ENCODE measurements around the gene HIPK3. TPM values are rescaled to one million over a fixed set of nuclear protein-coding genes. Genes with fewer than 3 reads are reported as not detected.

HIPK3 gene
- polyA plus RNA-seq, 1 donor (not counting 4 experiments of a cell fraction or from before 2014, with no cell fraction given): 37.3 TPM

GRCh38 chr11:33225371-33225770, 31.8 kb upstream of the HIPK3 start:
- Histone ChIP-seq H3K4me1 (ENCODE audit: control insufficient read depth, extremely low read depth, insufficient read depth, low read length) (no peaks in the 10 kb centered on the region), H3K4me2 (ENCODE audit: control insufficient read depth, extremely low read depth, insufficient read depth, low read depth, low read length) (no peak overlapping the region), H3K9ac (ENCODE audit: control insufficient read depth, extremely low read depth, insufficient read depth, low read length) (no peak overlapping the region), H3K27me3 (ENCODE audit: control insufficient read depth, extremely low read depth, insufficient read depth, low read length) (no peaks in the 10 kb centered on the region), H3K79me2 (ENCODE audit: control insufficient read depth, insufficient read depth, low read length) (no peaks in the 10 kb centered on the region), H4K20me1 (ENCODE audit: control insufficient read depth, extremely low read depth, insufficient read depth, low read length) (no peaks in the 10 kb centered on the region), H3K4me3 (ENCODE audit: control insufficient read depth in 2 of 3, extremely low read depth in 1 of 3, insufficient read depth in 2 of 3, low read depth in 1 of 3, low read length in 3 of 3) (no peak overlapping the region), H3K27ac (ENCODE audit: control insufficient read depth, insufficient read depth, low read length) (no peak overlapping the region), H3K36me3 (ENCODE audit: control insufficient read depth in 2 of 2, extremely low read depth in 1 of 2, insufficient read depth in 2 of 2, low read length in 2 of 2) (no peaks in the 10 kb centered on the region), H3K9me1 (ENCODE audit: control insufficient read depth, extremely low read depth, insufficient read depth, low read length) (no peaks in the 10 kb centered on the region), H2AFZ (ENCODE audit: control insufficient read depth, low read length) (no peak overlapping the region), H3K9me3 (ENCODE audit: control insufficient read depth, low read depth, low read length) (no peaks in the 10 kb centered on the region)
- no peak for DNase-seq (ENCODE audit: low read depth, low spot score)
- no peak for TF ChIP-seq EZH2 (IDR thresholded peaks at IDR 0.05; ENCODE audit: low read length)
- no peak for TF ChIP-seq CTCF (optimal IDR thresholded peaks at IDR 0.05 in 1 of 3, IDR thresholded peaks at IDR 0.05 in 1 of 3, conservative IDR thresholded peaks at IDR 0.05 in 1 of 3; ENCODE audit: extremely low read depth in 1 of 3, insufficient read depth in 2 of 3, low read length in 3 of 3)
- no peak for FAIRE-seq
- dilution Hi-C loops (cut with MboI; ENCODE audit: extremely low pct_ligation_motif_present, low sequenced_read_pairs): no loop called here

GRCh38 chr11:33227578-33228261, 29.5 kb upstream of the HIPK3 start:
- TF ChIP-seq EZH2 (IDR thresholded peaks at IDR 0.05; ENCODE audit: low read length) (no peak), CTCF (optimal IDR thresholded peaks at IDR 0.05 in 1 of 3, IDR thresholded peaks at IDR 0.05 in 1 of 3, conservative IDR thresholded peaks at IDR 0.05 in 1 of 3; ENCODE audit: extremely low read depth in 1 of 3, insufficient read depth in 2 of 3, low read length in 3 of 3) (no peak)
- Histone ChIP-seq H3K79me2 (ENCODE audit: control insufficient read depth, insufficient read depth, low read length) (no peaks in the 10 kb centered on the region), H3K9me1 (ENCODE audit: control insufficient read depth, extremely low read depth, insufficient read depth, low read length) (no peaks in the 10 kb centered on the region), H3K4me1 (ENCODE audit: control insufficient read depth, extremely low read depth, insufficient read depth, low read length) (no peaks in the 10 kb centered on the region), H3K27ac (ENCODE audit: control insufficient read depth, insufficient read depth, low read length) (no peak overlapping the region), H3K4me3 (ENCODE audit: control insufficient read depth in 2 of 3, extremely low read depth in 1 of 3, insufficient read depth in 2 of 3, low read depth in 1 of 3, low read length in 3 of 3) (no peak overlapping the region), H3K27me3 (ENCODE audit: control insufficient read depth, extremely low read depth, insufficient read depth, low read length) (no peaks in the 10 kb centered on the region), H3K4me2 (ENCODE audit: control insufficient read depth, extremely low read depth, insufficient read depth, low read depth, low read length) (no peak overlapping the region), H2AFZ (ENCODE audit: control insufficient read depth, low read length) (no peak overlapping the region), H3K9me3 (ENCODE audit: control insufficient read depth, low read depth, low read length) (no peaks in the 10 kb centered on the region), H4K20me1 (ENCODE audit: control insufficient read depth, extremely low read depth, insufficient read depth, low read length) (no peaks in the 10 kb centered on the region), H3K9ac (ENCODE audit: control insufficient read depth, extremely low read depth, insufficient read depth, low read length) (no peak overlapping the region), H3K36me3 (ENCODE audit: control insufficient read depth in 2 of 2, extremely low read depth in 1 of 2, insufficient read depth in 2 of 2, low read length in 2 of 2) (no peaks in the 10 kb centered on the region)
- DNase-seq (ENCODE audit: low read depth, low spot score) (no peak), FAIRE-seq (no peak)
- dilution Hi-C loops (cut with MboI; ENCODE audit: extremely low pct_ligation_motif_present, low sequenced_read_pairs): no loop called here

Measured in keratinocyte (primary cell).